GM12892 (cell line): ENCODE data around the gene SERPINA5.

Experiments used
- POLR2A ChIP-seq: IDR thresholded peaks from 2 replicates; pipeline ENCODE4 v1.6.1; 2011; ENCODE audit warnings: low read depth, low read length, control low read depth
- POLR2AphosphoS5 ChIP-seq: IDR thresholded peaks from 2 replicates; pipeline ENCODE4 v1.6.1; 2011; ENCODE audit warnings: low read depth, low read length, control low read depth
- TAF1 ChIP-seq: IDR thresholded peaks from 2 replicates; pipeline ENCODE4 v1.6.1; 2011; ENCODE audit warnings: low read depth, mild to moderate bottlenecking, control low read depth, low read length, borderline replicate concordance

DNA sequence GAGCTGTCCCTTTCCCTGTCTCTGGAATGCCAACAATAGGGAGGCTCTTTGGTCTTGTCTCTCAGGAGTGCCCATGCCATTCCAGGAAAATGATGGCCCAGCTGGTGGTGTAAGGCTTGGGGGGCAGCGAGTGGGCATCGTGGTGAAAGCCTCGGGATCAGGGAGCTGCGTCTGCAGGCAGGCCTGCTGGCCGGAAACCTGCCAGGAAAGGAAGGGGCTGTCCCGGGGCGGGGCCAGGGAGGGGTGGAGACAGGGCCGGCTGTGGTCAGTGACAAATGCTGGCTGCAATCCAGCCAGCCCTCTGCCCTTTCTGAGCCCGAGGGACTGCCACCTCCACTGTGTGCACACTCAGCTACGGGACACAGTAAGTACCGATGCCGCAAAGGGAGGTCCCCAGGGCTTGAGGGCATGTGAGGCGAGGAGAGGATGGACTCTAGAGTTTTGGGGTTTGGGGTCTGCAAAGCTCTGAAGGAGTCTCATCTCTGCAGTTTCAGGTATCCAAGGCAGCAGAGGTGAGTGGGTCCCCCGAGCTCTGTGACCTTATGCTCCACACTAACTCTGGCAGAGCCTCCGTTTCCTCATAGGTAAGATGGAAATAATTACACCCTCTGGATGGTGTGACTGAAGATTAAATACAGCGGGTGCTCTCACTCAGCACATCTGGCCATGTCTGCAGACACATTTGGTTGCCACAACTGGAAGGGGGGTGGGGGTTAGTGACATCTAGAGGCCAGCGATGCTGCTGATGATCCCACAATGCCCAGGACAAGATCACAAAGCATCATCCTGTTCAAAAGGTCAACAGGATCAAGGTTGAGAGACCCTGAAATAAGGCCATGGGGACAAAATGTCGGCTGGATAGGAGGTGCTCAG is at the start of gene SERPINA5:
- TF ChIP-seq POLR2AphosphoS5, result no peak
- TF ChIP-seq POLR2A, result no peak
- TF ChIP-seq TAF1, result no peak
